CD4-positive, alpha-beta T cell treated with Interleukin-4 for 1 hour (primary cell): Measurements from ENCODE around the gene CLCN7.

Experiments used
- DNase-seq, 2 donors: peaks; one replicate each; pipeline ENCODE4 v3.0.0-alpha.2; 2020 to 2022

The CLCN7 gene

GRCh38 chr16:1501630-1502029, 26.8 kb upstream of the CLCN7 start:
- no peak for DNase-seq

GRCh38 chr16:1500465-1501150, 25.8 kb upstream of the CLCN7 start:
- no peak for DNase-seq

- DNase-seq: no peak
These were observed 25.1 kb upstream of the CLCN7 start for GRCh38 chr16:1499756-1500464.

GRCh38 chr16:1498899-1499676, 24.3 kb upstream of the CLCN7 start:
- DNase-seq: no peak

GRCh38 chr16:1497014-1497598, 22.3 kb upstream of the CLCN7 start:
- no peak for DNase-seq

- DNase-seq: no peak
These were observed 21.6 kb upstream of the CLCN7 start for GRCh38 chr16:1496464-1496863.

GRCh38 chr16:1495889-1496262, 21.0 kb upstream of the CLCN7 start:
- DNase-seq: no peak

- no peak for DNase-seq
These were observed 20.5 kb upstream of the CLCN7 start for GRCh38 chr16:1495211-1495888.

GRCh38 chr16:1494711-1495110, 19.9 kb upstream of the CLCN7 start:
- no peak for DNase-seq

GRCh38 chr16:1494129-1494640, 19.4 kb upstream of the CLCN7 start:
- no peak for DNase-seq

- no peak for DNase-seq
These were observed 18.9 kb upstream of the CLCN7 start for GRCh38 chr16:1493746-1494094.

GRCh38 chr16:1492923-1493745, 18.3 kb upstream of the CLCN7 start, which contains the start of gene TELO2:
Gene TELO2, plus strand, starts transcription at chr16:1493360. Its CDS starts 922 bp downstream, at chr16:1494282.
- DNase-seq: peak; percentile 83 to 90

GRCh38 chr16:1492082-1492922, 17.5 kb upstream of the CLCN7 start:
- no peak for DNase-seq

- no peak for DNase-seq
These were observed 16.5 kb upstream of the CLCN7 start for GRCh38 chr16:1491327-1491726.

- no peak for DNase-seq
These were observed 14.2 kb upstream of the CLCN7 start for GRCh38 chr16:1489077-1489476.

- no peak for DNase-seq
These were observed 13.8 kb upstream of the CLCN7 start, which contains the start of gene PTX4 for GRCh38 chr16:1488619-1489018. Gene PTX4, minus strand, starts transcription at chr16:1488944. Its CDS starts 35 bp downstream, at chr16:1488909.

- DNase-seq: no peak
These were observed 13.3 kb upstream of the CLCN7 start for GRCh38 chr16:1488054-1488601.

- no peak for DNase-seq
These were observed 12.7 kb upstream of the CLCN7 start for GRCh38 chr16:1487395-1488053.

GRCh38 chr16:1486551-1487390, 11.9 kb upstream of the CLCN7 start:
- DNase-seq: no peak
